A673 (cell line): ENCODE data around the gene SYNJ2. TPM values are rescaled to one million over a fixed set of nuclear protein-coding genes. Genes with fewer than 3 reads are reported as not detected.

Experiments
- BruUV-seq: library from RNA; stranded (reverse); fragments of 400-500 nt; replicated peaks from 2 replicates; lab custom pipeline; 2021; lab: Mats Ljungman, UMichigan
- CTCF ChIA-PET: fragments of 300-600 bp; sonication (Branson Sonifier 250); formaldehyde crosslinking; loops from one replicate; lab custom pipeline; 2022; ENCODE audit warnings: antibody characterized with exemption; lab: Charles Lee
- POLR2A ChIA-PET: fragments of 300-600 bp; sonication (Branson Sonifier 250); formaldehyde crosslinking; loops from one replicate; lab custom pipeline; 2022; ENCODE audit warnings: antibody characterized with exemption; ENCODE audit not compliant: low non-redundant PET; lab: Charles Lee
- DNase-seq: peaks from one replicate; pipeline ENCODE4 v3.0.0-alpha.2; 2015; ENCODE audit warnings: low spot score
- H3K27ac ChIP-seq: fragments of 200-600 bp; sonication (generic); 2 replicates; pipeline ENCODE4 v1.5.1; 2016; ENCODE audit warnings: mixed run types, low read depth, mild to moderate bottlenecking, mixed read lengths, antibody characterized with exemption, low read length; ENCODE audit not compliant: poor library complexity, severe bottlenecking
- H3K27me3 ChIP-seq: fragments of 200-600 bp; sonication (generic); replicated peaks from 2 replicates; pipeline ENCODE4 v1.6.1; 2017; ENCODE audit warnings: mixed run types, low read depth, mild to moderate bottlenecking, mixed read lengths, antibody characterized with exemption, low read length; ENCODE audit not compliant: insufficient read depth, poor library complexity
- H3K36me3 ChIP-seq: fragments of 200-600 bp; sonication (generic); 2 replicates; pipeline ENCODE4 v1.6.1; 2016; ENCODE audit warnings: mixed run types, mild to moderate bottlenecking, mixed read lengths, antibody characterized with exemption, low read length; ENCODE audit not compliant: insufficient read depth, poor library complexity, severe bottlenecking
- H3K4me1 ChIP-seq: fragments of 200-600 bp; sonication (generic); 2 replicates; pipeline ENCODE4 v1.6.1; 2017; ENCODE audit warnings: mixed run types, mild to moderate bottlenecking, mixed read lengths, antibody characterized with exemption, low read length; ENCODE audit not compliant: insufficient read depth, poor library complexity, severe bottlenecking
- H3K4me3 ChIP-seq: fragments of 200-600 bp; sonication (generic); 2 replicates; pipeline ENCODE4 v1.5.1; 2016; ENCODE audit warnings: low read depth, mixed run types, mild to moderate bottlenecking, mixed read lengths, low read length; ENCODE audit not compliant: poor library complexity, severe bottlenecking
- H3K9me3 ChIP-seq: fragments of 200-600 bp; sonication (generic); 2 replicates; pipeline ENCODE4 v1.6.1; 2016; ENCODE audit warnings: mixed run types, low read depth, mild to moderate bottlenecking, mixed read lengths, antibody characterized with exemption, low read length; ENCODE audit not compliant: poor library complexity, severe bottlenecking
- EZH2 ChIP-seq: fragments of 200-600 bp; sonication (generic); IDR thresholded peaks from 2 replicates; pipeline ENCODE4 v1.6.1; 2017; ENCODE audit warnings: borderline replicate concordance, low read depth, mild to moderate bottlenecking, mixed read lengths, antibody characterized with exemption, low read length; ENCODE audit not compliant: poor library complexity, severe bottlenecking
- intact Hi-C: fragments of 100-400 bp; cut with micrococcal nuclease; formaldehyde crosslinking; loops from one replicate; pipeline ENCODE4 v1.10.0; 2022; ENCODE audit not compliant: unreplicated experiment
- total RNA-seq: library from RNA; stranded (reverse); gene quantifications from 2 replicates; pipeline ENCODE4 v1.2.3, GENCODE V29; 2021
- TF ChIP-seq, protein P1 (sequence below): fragments of 300-800, 200-600 bp; sonication (generic); conservative IDR thresholded peaks from 2 replicates; pipeline ENCODE4 v1.5.1; 2017; ENCODE audit warnings: low read depth, mild to moderate bottlenecking, antibody characterized with exemption, low read length, moderate library complexity, mixed read lengths

The SYNJ2 gene
- total RNA-seq, 1 experiment from 2014 or later = 37.0 TPM

GRCh38 chr6:158086504-158087223 lies 105.0 kb downstream of the SYNJ2 start:
- DNase-seq = no peak
- intact Hi-C loops = no loop called here
- ChIA-PET CTCF (no interaction called here), POLR2A (no interaction called here)
- no peak overlapping the region for H3K4me3 ChIP-seq
- TF ChIP-seq, protein P1, sequence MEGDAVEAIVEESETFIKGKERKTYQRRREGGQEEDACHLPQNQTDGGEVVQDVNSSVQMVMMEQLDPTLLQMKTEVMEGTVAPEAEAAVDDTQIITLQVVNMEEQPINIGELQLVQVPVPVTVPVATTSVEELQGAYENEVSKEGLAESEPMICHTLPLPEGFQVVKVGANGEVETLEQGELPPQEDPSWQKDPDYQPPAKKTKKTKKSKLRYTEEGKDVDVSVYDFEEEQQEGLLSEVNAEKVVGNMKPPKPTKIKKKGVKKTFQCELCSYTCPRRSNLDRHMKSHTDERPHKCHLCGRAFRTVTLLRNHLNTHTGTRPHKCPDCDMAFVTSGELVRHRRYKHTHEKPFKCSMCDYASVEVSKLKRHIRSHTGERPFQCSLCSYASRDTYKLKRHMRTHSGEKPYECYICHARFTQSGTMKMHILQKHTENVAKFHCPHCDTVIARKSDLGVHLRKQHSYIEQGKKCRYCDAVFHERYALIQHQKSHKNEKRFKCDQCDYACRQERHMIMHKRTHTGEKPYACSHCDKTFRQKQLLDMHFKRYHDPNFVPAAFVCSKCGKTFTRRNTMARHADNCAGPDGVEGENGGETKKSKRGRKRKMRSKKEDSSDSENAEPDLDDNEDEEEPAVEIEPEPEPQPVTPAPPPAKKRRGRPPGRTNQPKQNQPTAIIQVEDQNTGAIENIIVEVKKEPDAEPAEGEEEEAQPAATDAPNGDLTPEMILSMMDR = no peak
- TF ChIP-seq EZH2 = no peak
- H3K36me3 ChIP-seq = peaks cover 26% of the 10 kb centered on the region
- BruUV-seq = no TSS peak
- no peaks in the 10 kb centered on the region for H3K4me1 ChIP-seq
- H3K27me3 ChIP-seq = no peaks in the 10 kb centered on the region
- H3K9me3 ChIP-seq = no peaks in the 10 kb centered on the region
- H3K27ac ChIP-seq = no peak overlapping the region

DNA sequence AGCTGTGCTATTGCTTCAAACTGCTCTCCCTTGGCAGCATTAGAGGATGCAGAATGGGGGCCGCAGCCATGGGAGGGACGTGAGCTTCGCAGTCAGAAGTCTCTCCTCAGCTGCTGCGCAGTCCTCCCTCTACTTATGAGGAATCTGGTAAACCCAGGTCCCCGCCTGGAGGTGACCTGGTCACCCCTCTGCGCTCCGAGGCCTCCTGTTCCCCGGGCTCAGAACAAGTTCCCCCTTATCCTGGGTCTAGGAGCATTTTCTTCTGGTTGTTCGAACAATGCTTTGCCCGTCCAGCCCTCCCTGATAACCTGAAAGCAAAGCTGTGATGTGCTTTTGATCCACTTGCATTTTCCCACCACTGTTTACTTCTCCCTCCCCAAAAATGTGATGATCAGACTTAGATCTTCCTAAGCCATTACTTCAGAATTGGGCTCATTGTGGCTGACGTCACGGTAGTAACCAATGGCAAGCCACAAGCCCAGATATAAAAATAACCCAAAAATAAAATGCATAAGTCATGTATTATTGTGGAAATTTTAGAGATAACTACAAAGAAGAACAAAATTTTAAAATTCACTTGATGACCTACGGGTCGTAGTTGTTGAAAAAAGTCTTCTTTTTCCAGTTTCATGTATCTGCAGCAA lies 105.7 kb downstream of the SYNJ2 start:
- no peak for DNase-seq
- H3K4me1 ChIP-seq = no peaks in the 10 kb centered on the region
- H3K36me3 ChIP-seq = peaks cover 26% of the 10 kb centered on the region
- BruUV-seq = no TSS peak
- POLR2A ChIA-PET = no interaction called here
- H3K4me3 ChIP-seq = no peak overlapping the region
- no peaks in the 10 kb centered on the region for H3K9me3 ChIP-seq
- intact Hi-C loops = no loop called here
- TF ChIP-seq EZH2 = no peak
- TF ChIP-seq, protein P1 = no peak
- CTCF ChIA-PET = no interaction called here
- H3K27ac ChIP-seq = no peak overlapping the region
- no peaks in the 10 kb centered on the region for H3K27me3 ChIP-seq

GRCh38 chr6:158092806-158093205 lies 111.1 kb downstream of the SYNJ2 start:
- peaks cover 23% of the 10 kb centered on the region for H3K36me3 ChIP-seq
- H3K27me3 ChIP-seq = no peaks in the 10 kb centered on the region
- intact Hi-C loops = no loop called here
- no peak overlapping the region for H3K27ac ChIP-seq
- ChIA-PET POLR2A (no interaction called here), CTCF (no interaction called here)
- BruUV-seq = no TSS peak
- no peak for DNase-seq
- H3K9me3 ChIP-seq = no peaks in the 10 kb centered on the region
- H3K4me3 ChIP-seq = no peak overlapping the region
- no peaks in the 10 kb centered on the region for H3K4me1 ChIP-seq
- TF ChIP-seq, protein P1 = no peak
- TF ChIP-seq EZH2 = no peak
